HCT116 (cell line): Measurements from ENCODE around the gene PPP1R13L. TPM values are rescaled to one million over a fixed set of nuclear protein-coding genes. Genes with fewer than 3 reads are reported as not detected.

Experiments used
- ATAC-seq: fragments of 200-7000 bp; cut with Tn5 transposase; 2 replicates; pipeline ENCODE4 v1.9.1; 2020; ENCODE audit warnings: mild to moderate bottlenecking, moderate library complexity
- BruUV-seq: library from RNA; stranded (reverse); fragments of 400-500 nt; replicated peaks from 2 replicates; lab custom pipeline; 2021; lab: Mats Ljungman, UMichigan
- CTCF ChIA-PET: fragments of 300-600 bp; sonication (Branson Sonifier 250); formaldehyde crosslinking; loops from one replicate; lab custom pipeline; 2021; ENCODE audit warnings: antibody characterized with exemption; lab: Charles Lee
- POLR2A ChIA-PET: fragments of 300-600, 350-600 bp; sonication (Branson Sonifier 250); formaldehyde crosslinking; loops from one replicate; lab custom pipeline; 2021; ENCODE audit warnings: antibody characterized with exemption; lab: Charles Lee
- RAD21 ChIA-PET, 2 experiments: fragments of 300-600 bp; sonication (Branson Sonifier 250); formaldehyde crosslinking; loops; one replicate each; lab custom pipeline; 2023; ENCODE audit warnings: low total read pairs in 2 of 2; ENCODE audit not compliant: uncharacterized antibody in 2 of 2, unreplicated experiment in 2 of 2, low non-redundant PET in 1 of 2; lab: Charles Lee
- DNase-seq: peaks from one replicate; pipeline ENCODE4 v3.0.0-alpha.2; 2010; ENCODE audit warnings: low read depth, low spot score
- H2AFZ ChIP-seq: fragments of 200-600 bp; shearing (Covaris generic), sonication (generic); 2 replicates; pipeline ENCODE4 v1.6.1; 2017; ENCODE audit warnings: low read depth, mixed run types, mixed read lengths, antibody characterized with exemption, low read length; ENCODE audit not compliant: poor library complexity, severe bottlenecking
- H3K27ac ChIP-seq: 2 replicates; pipeline ENCODE4 v1.5.1; 2012; ENCODE audit warnings: low read depth, low read length
- H3K27me3 ChIP-seq: fragments of 200-600 bp; sonication (generic); 2 replicates; pipeline ENCODE4 v1.6.1; 2016; ENCODE audit warnings: mixed run types, low read length, mixed read lengths; ENCODE audit not compliant: insufficient read depth
- H3K36me3 ChIP-seq, 2 experiments: fragments of 200-500 bp in 1 of 2; fragments of 200-600 bp in 1 of 2; sonication (Bioruptor generic) in 1 of 2; sonication (generic) in 1 of 2; 2 replicates each; pipeline versions ENCODE4 v1.5.1 to v1.6.1; 2014 to 2016; ENCODE audit warnings: low read length in 2 of 2, inconsistent platforms in 1 of 2, mixed read lengths in 1 of 2, mixed run types in 1 of 2; ENCODE audit not compliant: insufficient read depth in 2 of 2, control insufficient read depth in 1 of 2
- H3K4me1 ChIP-seq, 2 experiments: fragments of 200-600 bp in 1 of 2; sonication (generic) in 1 of 2; 2 replicates each; pipeline versions ENCODE4 v1.5.1 to v1.6.1; 2012 to 2017; ENCODE audit warnings: low read length in 2 of 2, inconsistent platforms in 1 of 2, mild to moderate bottlenecking in 1 of 2, mixed read lengths in 1 of 2, mixed run types in 1 of 2, moderate library complexity in 1 of 2; ENCODE audit not compliant: insufficient read depth in 2 of 2, control insufficient read depth in 1 of 2
- H3K4me2 ChIP-seq: fragments of 200-600 bp; sonication (generic); 2 replicates; pipeline ENCODE4 v1.6.1; 2017; ENCODE audit warnings: mixed run types, low read length, mixed read lengths
- H3K4me3 ChIP-seq, 2 experiments: fragments of 200-600 bp in 1 of 2; sonication (generic) in 1 of 2; replicated peaks in 1 of 2; 2 replicates each; pipeline ENCODE4 v1.5.1; 2011 to 2016; ENCODE audit warnings: low read length in 2 of 2, control low read depth in 1 of 2, low read depth in 1 of 2, mild to moderate bottlenecking in 1 of 2, mixed read lengths in 1 of 2, mixed run types in 1 of 2
- H3K79me2 ChIP-seq: fragments of 200-600 bp; sonication (generic); 2 replicates; pipeline ENCODE4 v1.6.1; 2017; ENCODE audit warnings: mild to moderate bottlenecking, mixed run types, low read length, moderate library complexity, mixed read lengths; ENCODE audit not compliant: insufficient read depth
- H3K9ac ChIP-seq: fragments of 200-600 bp; sonication (generic); 2 replicates; pipeline ENCODE4 v1.6.1; 2016; ENCODE audit warnings: low read length, mixed read lengths
- H3K9me2 ChIP-seq: fragments of 200-600 bp; sonication (generic), shearing (Covaris generic); 2 replicates; pipeline ENCODE4 v1.6.1; 2017; ENCODE audit warnings: mixed run types, mild to moderate bottlenecking, moderate library complexity; ENCODE audit not compliant: insufficient read depth
- H3K9me3 ChIP-seq, 2 experiments: fragments of 200-500 bp in 1 of 2; fragments of 200-600 bp in 1 of 2; sonication (Bioruptor generic) in 1 of 2; sonication (generic) in 1 of 2; 2 replicates each; pipeline ENCODE4 v1.6.1; 2014 to 2017; ENCODE audit warnings: low read length in 2 of 2, mixed read lengths in 2 of 2, inconsistent platforms in 1 of 2, low read depth in 1 of 2, mild to moderate bottlenecking in 1 of 2, mixed run types in 1 of 2, moderate library complexity in 1 of 2; ENCODE audit not compliant: control insufficient read depth in 1 of 2, insufficient read depth in 1 of 2
- H4K20me1 ChIP-seq: fragments of 200-600 bp; sonication (generic), shearing (Covaris generic); 2 replicates; pipeline ENCODE4 v1.6.1; 2017; ENCODE audit warnings: mixed run types, mild to moderate bottlenecking, moderate library complexity; ENCODE audit not compliant: insufficient read depth
- CBX3 ChIP-seq: IDR thresholded peaks from 2 replicates; pipeline ENCODE4 v1.6.1; 2012; ENCODE audit warnings: low read depth
- CTCF ChIP-seq, 3 experiments: fragments of 200-600 bp in 1 of 3; sonication (generic) in 1 of 3; IDR thresholded peaks in 2 of 3; conservative IDR thresholded peaks in 1 of 3; 2 replicates each; pipeline ENCODE4 v1.5.1; 2012 to 2017; ENCODE audit warnings: low read depth in 2 of 3, low read length in 2 of 3, antibody characterized with exemption in 1 of 3, borderline replicate concordance in 1 of 3, control low read depth in 1 of 3, mild to moderate bottlenecking in 1 of 3, mixed read lengths in 1 of 3, mixed run types in 1 of 3, moderate library complexity in 1 of 3; ENCODE audit not compliant: insufficient read depth in 1 of 3
- EGR1 ChIP-seq: IDR thresholded peaks from 2 replicates; pipeline ENCODE4 v1.6.1; 2012; ENCODE audit warnings: low read depth
- EZH2 ChIP-seq: fragments of 200-600 bp; sonication (generic); IDR thresholded peaks from 2 replicates; pipeline ENCODE4 v1.6.1; 2017; ENCODE audit warnings: antibody characterized with exemption, mixed run types
- MAX ChIP-seq: IDR thresholded peaks from 2 replicates; pipeline ENCODE4 v1.6.1; 2012
- POLR2A ChIP-seq: IDR thresholded peaks from 2 replicates; pipeline ENCODE4 v1.7.0; 2011; ENCODE audit warnings: borderline replicate concordance; ENCODE audit not compliant: insufficient read depth, insufficient read length; ENCODE audit errors: extremely low read depth
- POLR2AphosphoS5 ChIP-seq: IDR thresholded peaks from 2 replicates; pipeline ENCODE4 v1.6.1; 2011; ENCODE audit warnings: mild to moderate bottlenecking, low read depth, low read length, moderate library complexity
- RAD21 ChIP-seq: IDR thresholded peaks from 2 replicates; pipeline ENCODE4 v1.6.1; 2012; ENCODE audit warnings: low read depth, mild to moderate bottlenecking
- SIN3A ChIP-seq: IDR thresholded peaks from 2 replicates; pipeline ENCODE4 v1.6.1; 2012; ENCODE audit warnings: low read depth
- SRF ChIP-seq: IDR thresholded peaks from 2 replicates; pipeline ENCODE4 v1.6.1; 2012; ENCODE audit warnings: low read depth
- TCF7L2 ChIP-seq: IDR thresholded peaks from 2 replicates; pipeline ENCODE4 v1.7.0; 2011; ENCODE audit warnings: borderline replicate concordance, inconsistent platforms; ENCODE audit not compliant: insufficient read depth, insufficient read length; ENCODE audit errors: extremely low read depth
- YY1 ChIP-seq: IDR thresholded peaks from 2 replicates; pipeline ENCODE4 v1.6.1; 2011; ENCODE audit warnings: low read length, low read depth, moderate library complexity, mild to moderate bottlenecking; ENCODE audit not compliant: insufficient replicate concordance; ENCODE audit errors: extremely low read depth
- ZBTB33 ChIP-seq: IDR thresholded peaks from 2 replicates; pipeline ENCODE4 v1.6.1; 2011; ENCODE audit warnings: mild to moderate bottlenecking, low read length, moderate library complexity; ENCODE audit not compliant: insufficient replicate concordance; ENCODE audit errors: extremely low read depth
- ZFX ChIP-seq: fragments of 450-650 bp; IDR thresholded peaks from 2 replicates; pipeline ENCODE4 v1.6.1; 2017
- ZNF274 ChIP-seq: fragments of 200-500 bp; sonication (Bioruptor generic); IDR thresholded peaks from 2 replicates; pipeline ENCODE4 v1.6.1; 2014; ENCODE audit warnings: mild to moderate bottlenecking, low read depth, low read length, inconsistent platforms
- intact Hi-C: fragments of 100-400 bp; cut with micrococcal nuclease; formaldehyde crosslinking; loops from 2 replicates; pipeline ENCODE4 v1.10.0; 2022
- total RNA-seq: library from RNA; stranded (reverse); gene quantifications from one replicate; pipeline ENCODE4 v1.2.1, GENCODE V29; 2021; ENCODE audit not compliant: unreplicated experiment

The PPP1R13L gene
- total RNA-seq, 1 experiment from 2014 or later, result 89.1 TPM

GRCh38 chr19:45402298-45403061 lies 2.4 kb downstream of the PPP1R13L start:
- ChIA-PET CTCF (interaction anchor here (0.6 to 2.7 kb wide), 16 partner anchors 9 to 239 kb away, joined by 3 to 42 read pairs (median 5); partner anchors contain the start of genes BLOC1S3, ERCC1 and TRAPPC6A), RAD21 (interaction anchor here (0.7 to 2.1 kb wide), 4 partner anchors 76 to 240 kb away, joined by 3 to 7 read pairs (median 4); no protein-coding TSS in a partner anchor), POLR2A (interaction anchor here (0.8 to 3.1 kb wide), 6 partner anchors 9 to 76 kb away, joined by 3 to 16 read pairs (median 5); partner anchors contain the start of gene FOSB)
- peaks cover 27 to 54% of the 10 kb centered on the region in 2 experiments for H3K4me1 ChIP-seq
- H3K79me2 ChIP-seq, result peaks cover 66% of the 10 kb centered on the region
- H3K27me3 ChIP-seq, result no peaks in the 10 kb centered on the region
- H3K9ac ChIP-seq, result peak overlapping the region; percentile 79
- H3K9me3 ChIP-seq, result no peaks in the 10 kb centered on the region
- TSS peak; percentile 29 for BruUV-seq
- ATAC-seq, result peak; percentile 46
- no peaks in the 10 kb centered on the region for H4K20me1 ChIP-seq
- H3K36me3 ChIP-seq, result peaks cover 0 to 6% of the 10 kb centered on the region in 2 experiments; a peak in 1 of 4 replicates
- no peak for DNase-seq
- TF ChIP-seq CTCF (IDR thresholded peaks at IDR 0.05 in 2 of 3, conservative IDR thresholded peaks at IDR 0.05 in 1 of 3; ENCODE audit: borderline replicate concordance in 1 of 3, insufficient read depth in 1 of 3, low read depth in 2 of 3, low read length in 2 of 3), result peak in 2 of 3 experiments; percentile 82 to 93; a peak in 5 of 6 replicates
- TF ChIP-seq POLR2AphosphoS5, result peak; percentile 49
- TF ChIP-seq ZNF274, result no peak
- TF ChIP-seq POLR2A, result no peak
- peak; percentile 9 for TF ChIP-seq TCF7L2
- TF ChIP-seq EGR1, result peak; percentile 66
- no peak for TF ChIP-seq SIN3A
- 0 out of 2 replicates have a peak, but pooled peaks have one; percentile 60 for TF ChIP-seq MAX
- TF ChIP-seq ZFX, result peak; percentile 55; the same call in 1 of the 2 replicates
- TF ChIP-seq RAD21, result peak; percentile 49
- TF ChIP-seq CBX3, result 0 out of 2 replicates have a peak, but pooled peaks have one; percentile 13
- no peak for TF ChIP-seq SRF
- no peak for TF ChIP-seq EZH2
- no peak for TF ChIP-seq ZBTB33
- peak; percentile 40 for TF ChIP-seq YY1
- H3K4me2 ChIP-seq, result peak overlapping the region; percentile 78
- H3K4me3 ChIP-seq, result peak overlapping the region; percentile 83 to 99
- no peaks in the 10 kb centered on the region for H3K9me2 ChIP-seq
- H2AFZ ChIP-seq, result no peak overlapping the region
- intact Hi-C loops, result no loop called here
- peak overlapping the region; percentile 87 for H3K27ac ChIP-seq
